Measurements from ENCODE around the gene PPIH. TPM values are rescaled to one million over a fixed set of nuclear protein-coding genes. Genes with fewer than 3 reads are reported as not detected.
A peak's percentile ranks its signal among the peaks of the same experiment; 100 is the strongest.

PPIH gene
- total RNA-seq, 3 donors from 2014 or later (not counting 1 experiment from before 2014, with no cell fraction given), result 41.2 to 50.3 (median 43.1) TPM

DNA sequence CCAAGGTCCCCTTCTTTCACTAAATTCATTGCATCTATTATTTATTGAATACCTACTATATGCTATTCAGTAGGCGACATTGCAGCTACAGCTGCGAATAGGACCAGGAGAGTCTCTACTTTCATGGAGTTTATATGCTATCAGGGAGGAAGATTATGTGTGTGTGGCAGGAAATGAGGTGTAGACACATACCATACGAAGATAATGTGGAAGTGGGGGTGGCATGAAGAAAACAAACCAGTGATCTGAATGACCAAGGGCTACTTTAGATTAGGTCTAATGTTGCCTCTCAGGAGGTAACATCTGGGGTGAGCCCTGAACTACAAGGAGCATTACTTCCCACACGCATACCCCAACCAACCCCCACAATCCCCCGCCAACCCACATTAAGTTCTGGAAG lies 1.0 kb upstream of the PPIH start:
- Mint-ChIP-seq H3K27ac (peak overlapping the region; percentile 93 to 94), H3K4me1 (peaks cover 38 to 45% of the 10 kb centered on the region in 2 donors), H3K4me3 (peak overlapping the region; percentile 98), H3K9me3 (no peaks in the 10 kb centered on the region), H3K27me3 (ENCODE audit: low read depth in 2 of 2) (no peaks in the 10 kb centered on the region), H3K36me3 (peaks cover 12% of the 10 kb centered on the region)
- peaks cover 12% of the 10 kb centered on the region for H3K36me3 ChIP-seq (ENCODE audit: control insufficient read depth, insufficient read depth, low read length)
- 55% methylated on average over 3 of the region's 5 CpGs for WGBS (ENCODE audit: insufficient coverage)
- TF ChIP-seq CTCF (IDR thresholded peaks at IDR 0.05), result no peak
- no peak overlapping the region for H3K4me3 ChIP-seq (ENCODE audit: low read length)
- H3K9me3 ChIP-seq (ENCODE audit: control insufficient read depth, insufficient read depth, low read length), result no peaks in the 10 kb centered on the region
- peak in 1 of 2 donors; percentile 19 for DNase-seq
- no peak for ATAC-seq
- peak overlapping the region; percentile 52 for H3K27ac ChIP-seq (ENCODE audit: low read length)
- no peaks in the 10 kb centered on the region for H3K27me3 ChIP-seq (ENCODE audit: control insufficient read depth, insufficient read depth, low read length)
- intact Hi-C loops (cut with micrococcal nuclease), result no loop called here
- H3K4me1 ChIP-seq (ENCODE audit: control insufficient read depth, insufficient read depth, low read length), result peaks cover 17% of the 10 kb centered on the region

DNA sequence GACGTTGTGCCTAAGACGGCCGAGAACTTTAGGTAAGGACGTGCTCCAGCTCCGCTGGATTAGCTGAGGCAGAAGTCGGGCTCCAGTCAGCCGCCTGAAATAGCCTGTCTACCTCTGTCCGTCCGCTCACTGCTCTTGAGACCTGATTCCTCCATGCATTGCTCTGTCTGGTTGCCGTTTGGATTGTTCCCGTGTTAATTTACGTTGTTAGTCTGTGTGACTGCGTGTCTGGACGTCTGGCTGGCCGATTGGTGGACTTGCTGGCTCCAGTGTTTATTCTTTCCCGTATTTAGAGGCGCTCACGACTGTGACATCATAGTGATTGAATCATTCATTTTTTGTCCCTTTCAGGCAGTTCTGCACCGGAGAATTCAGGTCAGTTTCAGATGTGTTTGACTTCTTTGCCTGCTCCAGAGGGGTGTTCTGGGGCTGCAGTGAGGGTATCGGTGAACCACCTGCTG lies 684 bp downstream of the PPIH start:
- H3K4me3 Mint-ChIP-seq, result peak overlapping the region; percentile 98
- 15% methylated on average over 20 of the region's 20 CpGs for WGBS (ENCODE audit: insufficient coverage)
- peaks cover 38 to 45% of the 10 kb centered on the region in 2 donors for H3K4me1 Mint-ChIP-seq
- DNase-seq, result no peak
- Histone ChIP-seq H3K4me3 (ENCODE audit: low read length) (peak overlapping the region; percentile 81), H3K9me3 (ENCODE audit: control insufficient read depth, insufficient read depth, low read length) (no peaks in the 10 kb centered on the region), H3K4me1 (ENCODE audit: control insufficient read depth, insufficient read depth, low read length) (peaks cover 17% of the 10 kb centered on the region), H3K36me3 (ENCODE audit: control insufficient read depth, insufficient read depth, low read length) (peaks cover 20% of the 10 kb centered on the region), H3K27me3 (ENCODE audit: control insufficient read depth, insufficient read depth, low read length) (no peaks in the 10 kb centered on the region), H3K27ac (ENCODE audit: low read length) (peak overlapping the region; percentile 52)
- H3K36me3 Mint-ChIP-seq, result peaks cover 12% of the 10 kb centered on the region
- ATAC-seq, result no peak
- intact Hi-C loops (cut with micrococcal nuclease), result loop anchor here (1.0 kb wide), 1 partner anchor 23 kb away; the partner anchor contains the start of gene YBX1
- no peaks in the 10 kb centered on the region for H3K9me3 Mint-ChIP-seq
- no peak for TF ChIP-seq CTCF (IDR thresholded peaks at IDR 0.05)
- no peaks in the 10 kb centered on the region for H3K27me3 Mint-ChIP-seq (ENCODE audit: low read depth in 2 of 2)
- H3K27ac Mint-ChIP-seq, result peak overlapping the region; percentile 93 to 94

GRCh38 chr1:42660907-42661500 lies 2.8 kb downstream of the PPIH start:
- H3K4me3 Mint-ChIP-seq, result peak overlapping the region; percentile 68
- peak overlapping the region; percentile 52 to 69 for H3K27ac Mint-ChIP-seq
- WGBS (ENCODE audit: insufficient coverage), result 66% methylated on average over 3 of the region's 3 CpGs
- no peaks in the 10 kb centered on the region for H3K9me3 Mint-ChIP-seq
- peaks cover 38 to 45% of the 10 kb centered on the region in 2 donors for H3K4me1 Mint-ChIP-seq
- no peaks in the 10 kb centered on the region for H3K27me3 Mint-ChIP-seq (ENCODE audit: low read depth in 2 of 2)
- intact Hi-C loops (cut with micrococcal nuclease), result no loop called here
- Histone ChIP-seq H3K9me3 (ENCODE audit: control insufficient read depth, insufficient read depth, low read length) (no peaks in the 10 kb centered on the region), H3K4me1 (ENCODE audit: control insufficient read depth, insufficient read depth, low read length) (peaks cover 17% of the 10 kb centered on the region), H3K4me3 (ENCODE audit: low read length) (no peak overlapping the region), H3K27me3 (ENCODE audit: control insufficient read depth, insufficient read depth, low read length) (no peaks in the 10 kb centered on the region), H3K36me3 (ENCODE audit: control insufficient read depth, insufficient read depth, low read length) (peaks cover 38% of the 10 kb centered on the region), H3K27ac (ENCODE audit: low read length) (no peak overlapping the region)
- peaks cover 17% of the 10 kb centered on the region for H3K36me3 Mint-ChIP-seq
- DNase-seq (no peak), ATAC-seq (no peak)
- no peak for TF ChIP-seq CTCF (IDR thresholded peaks at IDR 0.05)

GRCh38 chr1:42669936-42670335 lies 11.7 kb downstream of the PPIH start:
- Histone ChIP-seq H3K9me3 (ENCODE audit: control insufficient read depth, insufficient read depth, low read length) (no peaks in the 10 kb centered on the region), H3K27me3 (ENCODE audit: control insufficient read depth, insufficient read depth, low read length) (no peaks in the 10 kb centered on the region), H3K36me3 (ENCODE audit: control insufficient read depth, insufficient read depth, low read length) (peaks cover 45% of the 10 kb centered on the region), H3K4me3 (ENCODE audit: low read length) (no peak overlapping the region), H3K27ac (ENCODE audit: low read length) (no peak overlapping the region), H3K4me1 (ENCODE audit: control insufficient read depth, insufficient read depth, low read length) (no peaks in the 10 kb centered on the region)
- H3K4me3 Mint-ChIP-seq, result no peak overlapping the region
- H3K9me3 Mint-ChIP-seq, result no peaks in the 10 kb centered on the region
- no peaks in the 10 kb centered on the region for H3K27me3 Mint-ChIP-seq (ENCODE audit: low read depth in 2 of 2)
- no peak overlapping the region for H3K27ac Mint-ChIP-seq
- H3K4me1 Mint-ChIP-seq, result no peaks in the 10 kb centered on the region
- ATAC-seq, result no peak
- DNase-seq, result no peak
- peaks cover 24% of the 10 kb centered on the region for H3K36me3 Mint-ChIP-seq
- 93% methylated on average over 3 of the region's 3 CpGs for WGBS (ENCODE audit: insufficient coverage)
- no peak for TF ChIP-seq CTCF (IDR thresholded peaks at IDR 0.05)
- intact Hi-C loops (cut with micrococcal nuclease), result no loop called here

Measured in natural killer cell (primary cell).